GM23248 (cell line): ENCODE data around the gene GPD2. TPM values are rescaled to one million over a fixed set of nuclear protein-coding genes. Genes with fewer than 3 reads are reported as not detected.

Experiments used
- DNase-seq: peaks from one replicate; pipeline ENCODE4 v3.0.0-alpha.2; 2015
- H2AFZ ChIP-seq: fragments of 200-600 bp; sonication (generic); 2 replicates; pipeline ENCODE4 v1.6.1; 2016; ENCODE audit warnings: antibody characterized with exemption
- H3F3A ChIP-seq: fragments of 200-600 bp; sonication (generic); 2 replicates; pipeline ENCODE4 v1.6.1; 2016; ENCODE audit warnings: mild to moderate bottlenecking, antibody characterized with exemption, mixed run types; ENCODE audit not compliant: insufficient read depth
- H3K27ac ChIP-seq: fragments of 200-600 bp; sonication (generic); 2 replicates; pipeline ENCODE4 v1.5.1; 2016; ENCODE audit warnings: mild to moderate bottlenecking
- H3K27me3 ChIP-seq: fragments of 200-600 bp; sonication (generic); replicated peaks from 2 replicates; pipeline ENCODE4 v1.6.1; 2016; ENCODE audit warnings: mild to moderate bottlenecking; ENCODE audit not compliant: insufficient read depth
- H3K36me3 ChIP-seq: fragments of 200-600 bp; sonication (generic); 2 replicates; pipeline ENCODE4 v1.6.1; 2016; ENCODE audit warnings: low read depth, mild to moderate bottlenecking
- H3K4me1 ChIP-seq: fragments of 200-600 bp; sonication (generic); 2 replicates; pipeline ENCODE4 v1.6.1; 2016; ENCODE audit warnings: mild to moderate bottlenecking; ENCODE audit not compliant: insufficient read depth
- H3K4me2 ChIP-seq: fragments of 200-600 bp; sonication (generic); one replicate; pipeline ENCODE4 v1.6.1; 2016; ENCODE audit warnings: mild to moderate bottlenecking; ENCODE audit not compliant: unreplicated experiment
- H3K4me3 ChIP-seq: fragments of 200-600 bp; sonication (generic); 2 replicates; pipeline ENCODE4 v1.5.1; 2016; ENCODE audit warnings: mild to moderate bottlenecking
- H3K79me2 ChIP-seq: fragments of 200-600 bp; sonication (generic); 2 replicates; pipeline ENCODE4 v1.6.1; 2016; ENCODE audit warnings: mild to moderate bottlenecking; ENCODE audit not compliant: insufficient read depth
- H3K9ac ChIP-seq: fragments of 200-600 bp; sonication (generic); 2 replicates; pipeline ENCODE4 v1.6.1; 2016; ENCODE audit warnings: mild to moderate bottlenecking
- H3K9me2 ChIP-seq: fragments of 200-600 bp; sonication (generic); 2 replicates; pipeline ENCODE4 v1.6.1; 2016; ENCODE audit warnings: mixed run types, mild to moderate bottlenecking, moderate library complexity; ENCODE audit not compliant: insufficient read depth
- H3K9me3 ChIP-seq: fragments of 200-600 bp; sonication (generic); one replicate; pipeline ENCODE4 v1.6.1; 2017; ENCODE audit warnings: low read depth
- H4K20me1 ChIP-seq: fragments of 200-600 bp; sonication (generic); 2 replicates; pipeline ENCODE4 v1.6.0; 2016; ENCODE audit not compliant: insufficient read depth
- EZH2 ChIP-seq: fragments of 200-600 bp; sonication (generic); IDR thresholded peaks from 2 replicates; pipeline ENCODE4 v1.6.1; 2018; ENCODE audit warnings: antibody characterized with exemption, mild to moderate bottlenecking; ENCODE audit not compliant: insufficient read depth, poor library complexity, severe bottlenecking
- EZH2phosphoT487 ChIP-seq: fragments of 200-600 bp; sonication (generic); IDR thresholded peaks from 2 replicates; pipeline ENCODE4 v1.6.1; 2018; ENCODE audit warnings: antibody characterized with exemption, moderate library complexity, mild to moderate bottlenecking, low read depth; ENCODE audit not compliant: insufficient read depth
- WGBS, 2 experiments: methylation state at CpG; one replicate each; pipeline ENCODE4 v1.1.6; 2015 to 2017; ENCODE audit warnings: low lambda C conversion rate in 2 of 2, low coverage in 1 of 2; ENCODE audit errors: missing lambda C conversion rate in 2 of 2; 5-methylcytosine and 5-hydroxymethylcytosine counted together
- in situ Hi-C: fragments of 300-500 bp; cut with MboI; formaldehyde crosslinking; loops from 2 replicates; pipeline ENCODE4 v1.15.0; 2020
- polyA plus RNA-seq: library from polyadenylated mRNA; unstranded; fragments of >200 nt; fragmentation: Nextera tagmentation; extraction: Ambion mirVana; gene quantifications from 2 replicates; pipeline ENCODE4 v1.2.1, GENCODE V29; 2016
- total RNA-seq: library from RNA; depleted of rRNA; stranded (reverse); fragments of >200 nt; shearing (Covaris generic); gene quantifications from 2 replicates; pipeline ENCODE4 v1.2.3, GENCODE V29; 2014

The GPD2 gene
- total and polyA plus RNA-seq, 2 experiments from 2014 or later, result 16.1 to 37.7 TPM

- H3K4me2 ChIP-seq, result peak overlapping the region; percentile 28
- no peak overlapping the region for H2AFZ ChIP-seq
- peaks cover 2% of the 10 kb centered on the region; the same call in 1 of the 2 replicates for H3K9me2 ChIP-seq
- TF ChIP-seq EZH2, result no peak
- no peak overlapping the region for H3K9ac ChIP-seq
- in situ Hi-C loops, result no loop called here
- peak; percentile 67 for DNase-seq
- H3F3A ChIP-seq, result peaks cover 18% of the 10 kb centered on the region
- H4K20me1 ChIP-seq, result no peaks in the 10 kb centered on the region
- H3K27me3 ChIP-seq, result no peaks in the 10 kb centered on the region
- no peaks in the 10 kb centered on the region for H3K36me3 ChIP-seq
- H3K9me3 ChIP-seq, result no peaks in the 10 kb centered on the region
- no peaks in the 10 kb centered on the region for H3K79me2 ChIP-seq
- no peak overlapping the region for H3K4me3 ChIP-seq
- no peak overlapping the region for H3K27ac ChIP-seq
- 4 to 5% methylated on average over 1 of the region's 1 CpG for WGBS, 2 experiments
- H3K4me1 ChIP-seq, result peaks cover 36% of the 10 kb centered on the region
These were observed 104.5 kb downstream of the GPD2 start for GRCh38 chr2:156540706-156541105.

GRCh38 chr2:156541229-156541628, 105.0 kb downstream of the GPD2 start:
- DNase-seq, result no peak
- Histone ChIP-seq H3K4me2 (peak overlapping the region; percentile 28), H3K27ac (no peak overlapping the region), H3K4me3 (no peak overlapping the region), H3K9ac (no peak overlapping the region), H3K9me2 (peaks cover 2% of the 10 kb centered on the region; the same call in 1 of the 2 replicates), H3F3A (peaks cover 18% of the 10 kb centered on the region), H3K79me2 (no peaks in the 10 kb centered on the region), H3K36me3 (no peaks in the 10 kb centered on the region), H2AFZ (no peak overlapping the region), H3K4me1 (peaks cover 36% of the 10 kb centered on the region), H3K27me3 (no peaks in the 10 kb centered on the region), H3K9me3 (no peaks in the 10 kb centered on the region), H4K20me1 (no peaks in the 10 kb centered on the region)
- TF ChIP-seq EZH2phosphoT487 (no peak), EZH2 (no peak)
- in situ Hi-C loops, result no loop called here

- TF ChIP-seq EZH2, result no peak
- no peak for TF ChIP-seq EZH2phosphoT487
- no peak overlapping the region for H3K27ac ChIP-seq
- no peak overlapping the region for H3K4me2 ChIP-seq
- no peaks in the 10 kb centered on the region for H4K20me1 ChIP-seq
- H3K4me3 ChIP-seq, result no peak overlapping the region
- peaks cover 2% of the 10 kb centered on the region; the same call in 1 of the 2 replicates for H3K9me2 ChIP-seq
- no peak overlapping the region for H3K9ac ChIP-seq
- no peaks in the 10 kb centered on the region for H3K9me3 ChIP-seq
- DNase-seq, result no peak
- no peaks in the 10 kb centered on the region for H3K79me2 ChIP-seq
- in situ Hi-C loops, result no loop called here
- 73 to 91% methylated on average over 2 of the region's 2 CpGs for WGBS, 2 experiments
- H3F3A ChIP-seq, result peaks cover 18% of the 10 kb centered on the region
- H2AFZ ChIP-seq, result no peak overlapping the region
- no peaks in the 10 kb centered on the region for H3K36me3 ChIP-seq
- peaks cover 35% of the 10 kb centered on the region for H3K4me1 ChIP-seq
- H3K27me3 ChIP-seq, result no peaks in the 10 kb centered on the region
These were observed 105.5 kb downstream of the GPD2 start for GRCh38 chr2:156541706-156542105.

GRCh38 chr2:156548413-156548812, 112.2 kb downstream of the GPD2 start:
- Histone ChIP-seq H3F3A (no peaks in the 10 kb centered on the region), H2AFZ (no peak overlapping the region), H3K27me3 (no peaks in the 10 kb centered on the region), H3K79me2 (no peaks in the 10 kb centered on the region), H3K4me2 (no peak overlapping the region), H3K9me2 (peaks cover 2% of the 10 kb centered on the region; the same call in 1 of the 2 replicates), H3K4me3 (no peak overlapping the region), H3K4me1 (no peaks in the 10 kb centered on the region), H4K20me1 (no peaks in the 10 kb centered on the region), H3K9ac (no peak overlapping the region), H3K36me3 (no peaks in the 10 kb centered on the region; the same call in 1 of the 2 replicates), H3K9me3 (no peaks in the 10 kb centered on the region), H3K27ac (no peak overlapping the region)
- in situ Hi-C loops, result no loop called here
- no peak for DNase-seq
- 62 to 63% methylated on average over 3 of the region's 3 CpGs for WGBS, 2 experiments
- TF ChIP-seq EZH2 (no peak), EZH2phosphoT487 (no peak)

- TF ChIP-seq EZH2phosphoT487 (no peak), EZH2 (no peak)
- Histone ChIP-seq H3K9me2 (no peaks in the 10 kb centered on the region), H3F3A (no peaks in the 10 kb centered on the region), H3K36me3 (peaks cover 8% of the 10 kb centered on the region; the same call in 1 of the 2 replicates), H3K27ac (no peak overlapping the region), H2AFZ (no peak overlapping the region), H3K4me2 (no peak overlapping the region), H4K20me1 (no peaks in the 10 kb centered on the region), H3K9ac (no peak overlapping the region), H3K4me1 (no peaks in the 10 kb centered on the region), H3K27me3 (no peaks in the 10 kb centered on the region), H3K9me3 (no peaks in the 10 kb centered on the region), H3K79me2 (no peaks in the 10 kb centered on the region), H3K4me3 (no peak overlapping the region)
- no peak for DNase-seq
- in situ Hi-C loops, result no loop called here
These were observed 117.7 kb downstream of the GPD2 start for GRCh38 chr2:156553714-156554442.
